ENCODE data around the gene KIF19. TPM values are rescaled to one million over a fixed set of nuclear protein-coding genes. Genes with fewer than 3 reads are reported as not detected.

The KIF19 gene
- total and polyA plus RNA-seq, 2 experiments from 2014 or later = 0.39 TPM; not detected in 1

- no peak for DNase-seq (ENCODE audit: low read depth in 1 of 2, low spot score in 1 of 2)
- peaks cover 6% of the 10 kb centered on the region for H3K27me3 ChIP-seq
- no peaks in the 10 kb centered on the region for H3K9me3 ChIP-seq (ENCODE audit: low read depth)
- H3K4me3 ChIP-seq = no peak overlapping the region
- no peak overlapping the region for H3K27ac ChIP-seq
- TF ChIP-seq CTCF (IDR thresholded peaks at IDR 0.05; ENCODE audit: low read depth, low read length) = no peak
- H3K36me3 ChIP-seq = no peaks in the 10 kb centered on the region
- no peaks in the 10 kb centered on the region for H3K4me1 ChIP-seq (ENCODE audit: low read depth)
Measured at GRCh38 chr17:74318391-74318790, 7.6 kb upstream of the KIF19 start.

- Histone ChIP-seq H3K36me3 (no peaks in the 10 kb centered on the region), H3K27ac (no peak overlapping the region), H3K27me3 (peaks cover 42% of the 10 kb centered on the region), H3K9me3 (ENCODE audit: low read depth) (no peaks in the 10 kb centered on the region), H3K4me3 (no peak overlapping the region), H3K4me1 (ENCODE audit: low read depth) (no peaks in the 10 kb centered on the region)
- no peak for TF ChIP-seq CTCF (IDR thresholded peaks at IDR 0.05; ENCODE audit: low read depth, low read length)
- no peak for DNase-seq (ENCODE audit: low read depth in 1 of 2, low spot score in 1 of 2)
Measured at GRCh38 chr17:74324521-74324920, 1.5 kb upstream of the KIF19 start.

- TF ChIP-seq CTCF (IDR thresholded peaks at IDR 0.05; ENCODE audit: low read depth, low read length) = no peak
- Histone ChIP-seq H3K27me3 (peaks cover 42% of the 10 kb centered on the region), H3K36me3 (no peaks in the 10 kb centered on the region), H3K4me1 (ENCODE audit: low read depth) (no peaks in the 10 kb centered on the region), H3K9me3 (ENCODE audit: low read depth) (no peaks in the 10 kb centered on the region), H3K27ac (no peak overlapping the region), H3K4me3 (no peak overlapping the region)
- DNase-seq (ENCODE audit: low read depth in 1 of 2, low spot score in 1 of 2) = no peak
Measured at GRCh38 chr17:74325376-74325742, 667 bp upstream of the KIF19 start.

GRCh38 chr17:74326506-74326905 is 480 bp downstream of the KIF19 start:
- Histone ChIP-seq H3K27ac (no peak overlapping the region), H3K27me3 (peaks cover 42% of the 10 kb centered on the region), H3K4me3 (peak overlapping the region; percentile 25), H3K36me3 (no peaks in the 10 kb centered on the region), H3K9me3 (ENCODE audit: low read depth) (no peaks in the 10 kb centered on the region), H3K4me1 (ENCODE audit: low read depth) (no peaks in the 10 kb centered on the region)
- TF ChIP-seq CTCF (IDR thresholded peaks at IDR 0.05; ENCODE audit: low read depth, low read length) = no peak
- no peak for DNase-seq (ENCODE audit: low read depth in 1 of 2, low spot score in 1 of 2)

- no peak overlapping the region for H3K4me3 ChIP-seq
- DNase-seq (ENCODE audit: low read depth in 1 of 2, low spot score in 1 of 2) = no peak
- no peaks in the 10 kb centered on the region for H3K36me3 ChIP-seq
- no peaks in the 10 kb centered on the region for H3K9me3 ChIP-seq (ENCODE audit: low read depth)
- no peak for TF ChIP-seq CTCF (IDR thresholded peaks at IDR 0.05; ENCODE audit: low read depth, low read length)
- H3K27ac ChIP-seq = no peak overlapping the region
- H3K4me1 ChIP-seq (ENCODE audit: low read depth) = peaks cover 7% of the 10 kb centered on the region
- H3K27me3 ChIP-seq = peaks cover 35% of the 10 kb centered on the region
Measured at GRCh38 chr17:74328487-74328886, 2.5 kb downstream of the KIF19 start.

- Histone ChIP-seq H3K27ac (no peak overlapping the region), H3K27me3 (peaks cover 30% of the 10 kb centered on the region), H3K9me3 (ENCODE audit: low read depth) (no peaks in the 10 kb centered on the region), H3K4me1 (ENCODE audit: low read depth) (peaks cover 7% of the 10 kb centered on the region), H3K4me3 (no peak overlapping the region), H3K36me3 (no peaks in the 10 kb centered on the region)
- no peak for DNase-seq (ENCODE audit: low read depth in 1 of 2, low spot score in 1 of 2)
- TF ChIP-seq CTCF (IDR thresholded peaks at IDR 0.05; ENCODE audit: low read depth, low read length) = no peak
Measured at GRCh38 chr17:74329378-74329777, 3.4 kb downstream of the KIF19 start.

All from cardiac muscle cell (in vitro differentiated cells and primary cell).